ENCODE results near the gene C5orf52.
"Not testable (repeated sequence)": the region's sequence is repeated elsewhere in the genome, so short reads cannot be mapped to it uniquely, and the experiment has no call there.

The C5orf52 gene

GRCh38 chr5:157722895-157723294 lies 51.6 kb downstream of the C5orf52 start:
- DNase-seq (ENCODE audit: low read depth) = not testable (repeated sequence)

GRCh38 chr5:157726607-157727006 lies 55.3 kb downstream of the C5orf52 start:
- DNase-seq (ENCODE audit: low read depth) = not testable (repeated sequence)

DNA sequence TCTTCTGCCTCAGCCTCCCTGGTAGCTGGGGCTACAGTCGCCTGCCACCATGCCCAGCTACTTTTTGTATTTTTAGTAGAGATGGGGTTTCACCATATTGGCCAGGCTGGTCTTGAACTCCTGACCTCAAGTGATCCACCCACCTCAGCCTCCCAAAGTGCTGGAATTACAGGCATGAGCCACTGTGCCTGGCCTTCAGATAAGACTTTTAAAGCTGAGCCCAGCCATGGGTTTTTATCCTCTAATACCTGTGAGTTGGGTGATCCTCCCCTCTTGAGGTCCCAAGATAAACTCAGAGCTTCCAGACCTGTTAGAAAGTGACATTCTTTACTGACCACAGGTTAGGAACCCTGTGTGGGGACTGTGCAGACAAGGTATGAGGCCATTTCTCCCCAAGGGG lies 56.5 kb downstream of the C5orf52 start:
- DNase-seq (ENCODE audit: low read depth) = not testable (repeated sequence)

All from iris pigment epithelial cell (primary cell).